ENCODE measurements around the gene GRIK4.

- TF ChIP-seq CTCF (IDR thresholded peaks at IDR 0.05) (no peak), EP300 (IDR thresholded peaks at IDR 0.05) (no peak), POLR2A (IDR thresholded peaks at IDR 0.05) (no peak), POLR2AphosphoS5 (IDR thresholded peaks at IDR 0.05) (no peak)
These were observed 202.9 kb downstream of the GRIK4 start for GRCh38 chr11:120714438-120714837.
